ENCODE measurements around the gene MFGE8.

The MFGE8 gene

DNA sequence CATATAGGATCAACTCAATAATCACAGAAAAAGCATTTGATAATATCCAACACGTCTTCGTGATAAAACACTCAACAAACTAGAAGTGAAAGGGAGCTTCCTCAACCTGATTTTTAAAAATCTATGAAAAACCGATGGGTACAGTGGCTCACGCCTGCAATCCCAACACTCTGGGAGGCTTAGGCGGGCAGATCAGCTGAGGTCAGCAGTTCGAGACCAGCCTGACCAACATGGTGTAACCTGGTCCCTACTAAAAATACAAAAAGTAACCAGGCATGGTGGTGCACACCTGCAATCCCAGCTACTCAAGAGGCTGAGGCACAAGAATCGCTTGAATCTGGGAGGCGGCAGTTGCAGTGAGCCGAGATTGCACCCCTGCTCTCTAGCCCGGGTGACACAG lies 2.2 kb upstream of the MFGE8 start:
- TF ChIP-seq CTCF (IDR thresholded peaks at IDR 0.05; ENCODE audit: control insufficient read depth, insufficient read depth, low read depth, low read length, missing control alignments): no peak
- H3K4me3 ChIP-seq (ENCODE audit: control insufficient read depth, low read depth, low read length): no peak overlapping the region
- no peak for DNase-seq (ENCODE audit: low read depth)

- H3K4me3 ChIP-seq (ENCODE audit: control insufficient read depth, low read depth, low read length): no peak overlapping the region
Measured at GRCh38 chr15:88913850-88914169, 631 bp upstream of the MFGE8 start.

DNA sequence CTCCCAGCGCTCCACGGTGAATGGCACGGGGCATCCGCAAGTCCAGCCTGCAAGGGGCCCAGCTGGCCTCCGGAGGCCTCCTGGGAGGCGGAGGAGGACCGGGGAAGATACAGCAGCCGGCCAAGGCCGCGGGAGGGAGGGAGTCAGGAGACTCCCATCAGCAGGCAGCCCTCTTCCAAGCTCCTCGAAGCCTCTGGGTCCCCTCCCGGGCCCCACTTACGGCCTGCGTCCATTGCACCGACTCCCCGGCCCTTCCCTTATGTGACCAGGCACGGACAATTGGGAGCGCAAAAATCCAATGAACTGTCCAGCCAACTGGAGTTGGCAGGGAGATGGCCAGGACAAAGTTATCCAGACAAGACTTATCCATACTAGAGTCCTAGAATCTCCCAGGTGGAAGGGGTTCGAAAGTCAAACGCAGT lies 668 bp downstream of the MFGE8 start:
- no peak for DNase-seq (ENCODE audit: low read depth)
- TF ChIP-seq CTCF (IDR thresholded peaks at IDR 0.05; ENCODE audit: control insufficient read depth, insufficient read depth, low read depth, low read length, missing control alignments): no peak
- peak overlapping the region; percentile 65 for H3K4me3 ChIP-seq (ENCODE audit: control insufficient read depth, low read depth, low read length)

More at GRCh38 chr15:88913850-88914169, 631 bp upstream of the MFGE8 start:
- no peak for DNase-seq (ENCODE audit: low read depth)
- TF ChIP-seq CTCF (IDR thresholded peaks at IDR 0.05; ENCODE audit: control insufficient read depth, insufficient read depth, low read depth, low read length, missing control alignments): no peak

GRCh38 chr15:88911766-88912118 lies 1.4 kb downstream of the MFGE8 start:
- no peak for TF ChIP-seq CTCF (IDR thresholded peaks at IDR 0.05; ENCODE audit: control insufficient read depth, insufficient read depth, low read depth, low read length, missing control alignments)
- H3K4me3 ChIP-seq (ENCODE audit: control insufficient read depth, low read depth, low read length): peak overlapping the region; percentile 65
- DNase-seq (ENCODE audit: low read depth): no peak

- peak overlapping the region; percentile 65 for H3K4me3 ChIP-seq (ENCODE audit: control insufficient read depth, low read depth, low read length)
- no peak for TF ChIP-seq CTCF (IDR thresholded peaks at IDR 0.05; ENCODE audit: control insufficient read depth, insufficient read depth, low read depth, low read length, missing control alignments)
- DNase-seq (ENCODE audit: low read depth): no peak
Measured at GRCh38 chr15:88909956-88910831, 3.0 kb downstream of the MFGE8 start.

DNA sequence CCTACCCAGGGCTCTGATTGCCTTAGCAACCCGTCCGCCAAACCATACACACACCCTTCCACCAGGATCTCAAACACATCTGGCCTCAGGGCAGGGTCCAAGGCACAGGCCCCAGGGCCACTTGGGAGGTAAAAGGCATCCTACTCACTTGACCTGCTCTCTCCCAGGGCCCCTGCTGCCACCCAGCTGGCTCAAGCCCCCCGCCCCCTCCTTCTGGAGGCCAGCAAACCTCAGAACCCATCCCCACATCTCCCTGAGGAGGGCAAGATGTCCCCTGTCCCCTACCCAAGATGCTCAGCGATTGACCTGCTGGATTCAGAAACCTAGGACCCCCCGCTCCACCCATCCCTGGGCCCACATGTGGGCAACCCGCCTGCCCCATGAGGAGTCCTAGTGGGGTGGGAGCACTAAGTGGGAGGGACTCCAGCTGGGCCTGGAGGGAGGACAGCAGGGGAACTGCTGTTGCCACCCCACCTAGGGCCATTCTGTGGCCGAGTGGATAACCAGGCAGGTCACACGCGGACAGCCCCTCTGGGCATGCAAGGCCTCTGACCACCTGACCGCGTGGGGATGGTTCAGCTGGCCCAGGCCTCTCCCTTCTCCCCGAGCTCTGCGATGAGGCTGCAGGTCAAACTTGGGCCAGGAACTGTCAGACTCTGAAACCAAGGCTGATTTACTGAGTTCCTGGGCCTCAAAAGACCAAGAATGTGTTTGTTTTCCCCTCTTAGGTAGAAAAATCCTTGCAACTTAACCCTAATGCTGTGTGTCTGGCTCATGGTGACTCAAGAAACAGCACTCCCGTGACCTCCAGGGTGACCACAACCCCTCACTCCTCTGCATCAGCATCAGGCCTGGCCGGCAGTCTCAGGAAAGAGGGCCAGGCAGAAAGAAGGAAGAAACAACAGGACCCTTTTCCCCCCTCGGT lies 4.2 kb downstream of the MFGE8 start:
- TF ChIP-seq CTCF (IDR thresholded peaks at IDR 0.05; ENCODE audit: control insufficient read depth, insufficient read depth, low read depth, low read length, missing control alignments): no peak
- H3K4me3 ChIP-seq (ENCODE audit: control insufficient read depth, low read depth, low read length): peak overlapping the region; percentile 6
- DNase-seq (ENCODE audit: low read depth): no peak

Measured in AG09309 (cell line).